ENCODE data around the gene PRXL2B.

Gene PRXL2B, protein sequence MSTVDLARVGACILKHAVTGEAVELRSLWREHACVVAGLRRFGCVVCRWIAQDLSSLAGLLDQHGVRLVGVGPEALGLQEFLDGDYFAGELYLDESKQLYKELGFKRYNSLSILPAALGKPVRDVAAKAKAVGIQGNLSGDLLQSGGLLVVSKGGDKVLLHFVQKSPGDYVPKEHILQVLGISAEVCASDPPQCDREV

DNA sequence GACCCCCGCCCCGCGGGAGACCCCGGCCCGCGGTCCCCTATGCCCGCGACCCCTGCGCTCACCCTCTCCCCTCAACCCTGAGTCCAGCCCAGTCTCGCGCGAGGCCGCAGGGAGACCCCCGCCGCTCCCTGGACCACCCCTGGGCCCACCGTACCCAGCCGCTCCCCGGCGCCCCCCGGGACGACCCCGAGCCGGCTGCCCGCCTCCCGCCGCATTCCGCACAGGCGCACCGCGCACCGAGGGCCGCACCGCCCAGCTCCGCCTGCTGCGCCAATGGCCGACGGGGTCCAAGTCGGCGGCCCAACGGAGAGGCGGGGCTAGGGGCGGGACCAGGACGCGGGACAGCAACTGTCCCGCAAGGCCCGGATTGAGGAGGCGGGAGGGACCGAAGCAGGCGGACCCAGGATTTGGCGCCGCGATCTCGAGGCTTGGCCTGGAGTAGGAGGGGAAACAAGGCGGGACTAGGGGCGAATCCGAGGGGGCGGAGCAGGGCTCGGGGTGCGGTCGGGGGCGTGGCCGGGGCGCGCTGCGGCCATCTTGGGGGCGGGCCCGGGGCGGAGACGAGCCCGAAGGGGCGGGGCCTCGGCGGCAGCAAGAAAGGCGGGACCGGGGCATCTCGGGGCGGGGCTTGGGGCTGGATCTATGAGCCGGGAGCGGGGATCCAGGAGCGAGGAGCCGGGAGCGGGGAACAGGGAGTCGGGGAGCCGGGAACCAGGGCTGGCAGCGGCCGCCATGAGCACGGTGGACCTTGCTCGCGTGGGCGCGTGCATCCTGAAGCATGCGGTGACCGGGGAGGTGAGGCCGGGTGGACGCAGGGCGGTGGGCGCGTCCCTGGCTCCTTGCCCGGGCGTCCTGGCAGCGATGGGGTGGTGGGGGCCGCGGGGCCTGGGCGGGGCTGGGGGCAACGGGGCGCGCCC lies at the start of gene PRXL2B:
PRXL2B (plus strand) TSS at position 624 of the 917 bp plus-strand sequence; CDS start at position 733, 109 bp downstream.
- peak; percentile 99 for DNase-seq (ENCODE audit: extremely low read depth, low read depth)
- TF ChIP-seq, protein P1, sequence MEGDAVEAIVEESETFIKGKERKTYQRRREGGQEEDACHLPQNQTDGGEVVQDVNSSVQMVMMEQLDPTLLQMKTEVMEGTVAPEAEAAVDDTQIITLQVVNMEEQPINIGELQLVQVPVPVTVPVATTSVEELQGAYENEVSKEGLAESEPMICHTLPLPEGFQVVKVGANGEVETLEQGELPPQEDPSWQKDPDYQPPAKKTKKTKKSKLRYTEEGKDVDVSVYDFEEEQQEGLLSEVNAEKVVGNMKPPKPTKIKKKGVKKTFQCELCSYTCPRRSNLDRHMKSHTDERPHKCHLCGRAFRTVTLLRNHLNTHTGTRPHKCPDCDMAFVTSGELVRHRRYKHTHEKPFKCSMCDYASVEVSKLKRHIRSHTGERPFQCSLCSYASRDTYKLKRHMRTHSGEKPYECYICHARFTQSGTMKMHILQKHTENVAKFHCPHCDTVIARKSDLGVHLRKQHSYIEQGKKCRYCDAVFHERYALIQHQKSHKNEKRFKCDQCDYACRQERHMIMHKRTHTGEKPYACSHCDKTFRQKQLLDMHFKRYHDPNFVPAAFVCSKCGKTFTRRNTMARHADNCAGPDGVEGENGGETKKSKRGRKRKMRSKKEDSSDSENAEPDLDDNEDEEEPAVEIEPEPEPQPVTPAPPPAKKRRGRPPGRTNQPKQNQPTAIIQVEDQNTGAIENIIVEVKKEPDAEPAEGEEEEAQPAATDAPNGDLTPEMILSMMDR (IDR thresholded peaks at IDR 0.05; ENCODE audit: low read depth, low read length), result no peak

DNA sequence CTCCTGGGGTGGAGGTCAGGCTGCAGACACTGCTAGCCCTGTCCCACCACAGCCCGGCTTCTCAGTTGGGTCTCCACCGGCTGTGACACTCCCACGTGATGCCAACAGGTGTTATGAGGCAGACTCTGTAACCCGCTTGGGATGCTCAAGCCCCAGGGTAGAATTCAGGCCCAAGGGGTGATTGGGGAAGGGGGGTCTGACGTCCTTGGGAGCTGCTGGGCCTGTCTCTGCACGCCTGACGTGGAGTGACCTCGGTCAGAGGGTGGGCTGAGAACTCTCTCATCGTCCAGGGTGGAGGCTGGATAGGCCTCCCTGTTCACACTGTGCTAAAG lies 48.8 kb upstream of the PRXL2B start:
- DNase-seq (ENCODE audit: extremely low read depth, low read depth), result no peak
- TF ChIP-seq, protein P1 (IDR thresholded peaks at IDR 0.05; ENCODE audit: low read depth, low read length), result no peak

DNA sequence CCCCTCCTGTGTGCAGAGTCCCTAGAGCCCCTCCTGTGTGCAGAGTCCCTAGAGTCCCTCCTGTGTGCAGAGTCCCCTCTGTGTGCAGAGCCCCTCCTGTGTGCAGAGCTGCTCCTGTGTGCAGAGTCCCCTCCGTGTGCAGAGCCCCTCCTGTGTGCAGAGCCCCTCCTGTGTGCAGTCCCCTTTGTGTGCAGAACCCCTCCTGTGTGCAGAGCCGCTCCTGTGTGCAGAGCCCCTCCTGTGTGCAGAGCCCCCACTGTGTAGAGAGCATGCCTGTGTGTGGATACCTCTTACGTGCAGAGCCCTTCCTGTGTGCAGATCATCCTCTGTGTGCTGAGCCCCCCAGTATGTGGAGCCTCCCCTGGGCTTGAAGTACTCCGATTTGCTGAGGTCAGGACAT lies 48.2 kb upstream of the PRXL2B start:
- TF ChIP-seq, protein P1 (IDR thresholded peaks at IDR 0.05; ENCODE audit: low read depth, low read length), result no peak
- no peak for DNase-seq (ENCODE audit: extremely low read depth, low read depth)

DNA sequence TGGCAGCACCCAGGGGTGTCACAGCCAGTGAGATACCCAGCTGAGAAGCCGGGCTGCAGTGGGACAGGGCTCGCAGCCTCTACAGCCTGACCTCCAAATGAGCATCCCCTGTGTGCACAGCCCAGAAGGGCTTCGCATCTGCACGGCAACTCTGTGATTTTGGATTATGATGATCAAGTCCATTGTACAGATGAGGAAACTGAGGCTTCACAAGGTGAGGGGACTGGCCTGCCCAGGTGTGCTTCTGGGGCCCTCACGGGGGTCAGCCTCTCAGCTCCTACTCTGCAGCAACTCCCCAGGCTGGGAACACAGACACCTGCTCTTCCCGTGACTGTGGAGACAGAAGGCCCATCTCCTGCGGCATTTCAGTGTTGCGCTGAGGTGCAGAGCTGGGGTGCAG lies 47.7 kb upstream of the PRXL2B start:
- TF ChIP-seq, protein P1 (IDR thresholded peaks at IDR 0.05; ENCODE audit: low read depth, low read length), result no peak
- DNase-seq (ENCODE audit: extremely low read depth, low read depth), result no peak

DNA sequence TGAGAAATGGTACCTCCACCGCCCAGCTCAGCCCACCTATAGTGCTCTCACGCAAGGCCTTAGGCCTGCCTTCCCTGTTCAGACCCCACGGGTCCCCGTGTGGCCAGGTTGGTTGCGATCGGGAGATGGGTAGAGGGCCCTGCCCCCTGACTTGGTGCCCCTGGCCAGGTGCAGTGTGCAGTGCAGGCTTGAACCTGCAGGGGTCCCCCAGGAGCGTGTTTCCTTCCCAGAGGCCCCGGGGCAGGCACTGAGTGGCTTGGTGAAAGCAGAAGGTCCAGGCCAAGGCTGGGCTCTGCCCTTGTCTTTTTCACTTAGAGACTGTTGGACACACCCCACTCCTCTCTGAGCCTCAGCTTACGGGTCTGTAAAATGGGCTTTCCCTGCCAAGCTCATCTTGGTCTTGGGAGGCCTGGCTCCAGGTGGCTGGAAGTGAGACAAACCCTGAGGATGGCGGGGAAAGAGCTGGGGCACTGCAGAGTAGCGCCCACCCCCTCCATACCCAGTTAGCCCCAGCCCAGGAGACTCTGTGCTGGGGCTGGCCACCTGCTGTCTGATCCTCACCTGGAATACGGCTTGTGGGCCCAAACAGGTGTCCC lies 47.2 kb upstream of the PRXL2B start:
- TF ChIP-seq, protein P1 (IDR thresholded peaks at IDR 0.05; ENCODE audit: low read depth, low read length), result peak; percentile 9
- DNase-seq (ENCODE audit: extremely low read depth, low read depth), result no peak

DNA sequence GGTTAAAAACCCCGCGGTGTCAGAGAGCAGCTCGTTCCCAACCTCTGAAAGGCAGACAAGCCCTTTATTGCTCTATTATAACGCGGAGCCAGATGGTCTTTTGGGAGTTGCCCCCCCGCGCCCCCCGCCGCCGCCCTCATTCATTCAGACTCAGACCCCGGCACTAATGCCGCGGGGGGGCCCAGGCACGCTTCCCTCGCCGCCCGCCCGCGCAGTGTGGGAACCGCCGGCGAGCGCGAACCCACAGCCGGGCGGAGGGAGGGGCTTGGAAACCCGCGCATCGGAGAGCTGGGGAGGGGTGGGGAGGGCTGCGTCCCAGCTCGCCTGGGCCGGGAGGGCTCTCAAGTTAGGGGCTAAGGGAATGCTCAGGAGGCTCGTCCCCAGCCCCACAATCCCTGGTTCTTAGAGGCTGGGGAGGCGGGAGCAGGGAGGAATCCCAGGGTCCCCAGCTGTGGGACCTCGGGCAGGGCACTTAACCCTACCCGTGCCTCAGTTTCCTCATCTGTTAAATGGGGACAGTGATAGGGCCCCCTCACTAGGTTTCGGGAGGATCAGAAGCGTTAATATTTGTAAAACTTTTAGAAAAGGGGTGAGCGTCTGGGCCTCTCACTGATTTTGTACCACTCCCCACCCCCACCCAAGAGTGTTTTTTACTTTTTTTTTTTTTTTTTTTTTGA lies 45.6 kb upstream of the PRXL2B start:
- no peak for DNase-seq (ENCODE audit: extremely low read depth, low read depth)
- TF ChIP-seq, protein P1 (IDR thresholded peaks at IDR 0.05; ENCODE audit: low read depth, low read length), result no peak
